ENCODE data around the gene NFYA.

NFYA gene

GRCh38 chr6:41072836-41073202 is at the start of gene NFYA:
Gene NFYA (plus strand): TSS chr6:41072974. CDS start chr6:41079090, 6,116 bp downstream.
- no peak for DNase-seq (ENCODE audit: low read depth)

- DNase-seq (ENCODE audit: low read depth) = no peak
Observed at GRCh38 chr6:41023114-41023513, 49.7 kb upstream of the NFYA start.

- no peak for DNase-seq (ENCODE audit: low read depth)
Observed at GRCh38 chr6:41025966-41026530, 46.7 kb upstream of the NFYA start.

GRCh38 chr6:41027241-41027640 is 45.5 kb upstream of the NFYA start:
- DNase-seq (ENCODE audit: low read depth) = no peak

- DNase-seq (ENCODE audit: low read depth) = peak; percentile 71
Observed at GRCh38 chr6:41027799-41028560, 44.8 kb upstream of the NFYA start.

GRCh38 chr6:41028561-41029412 is 44.0 kb upstream of the NFYA start:
- no peak for DNase-seq (ENCODE audit: low read depth)

GRCh38 chr6:41032830-41033229 is 39.9 kb upstream of the NFYA start:
- DNase-seq (ENCODE audit: low read depth) = no peak

- no peak for DNase-seq (ENCODE audit: low read depth)
Observed at GRCh38 chr6:41033776-41034175, 39.0 kb upstream of the NFYA start.

- no peak for DNase-seq (ENCODE audit: low read depth)
Observed at GRCh38 chr6:41036186-41036585, 36.6 kb upstream of the NFYA start.

- DNase-seq (ENCODE audit: low read depth) = no peak
Observed at GRCh38 chr6:41036601-41037000, 36.2 kb upstream of the NFYA start.

- DNase-seq (ENCODE audit: low read depth) = no peak
Observed at GRCh38 chr6:41037107-41037900, 35.5 kb upstream of the NFYA start.

GRCh38 chr6:41038205-41038604 is 34.6 kb upstream of the NFYA start:
- DNase-seq (ENCODE audit: low read depth) = no peak

- peak; percentile 55 for DNase-seq (ENCODE audit: low read depth)
Observed at GRCh38 chr6:41039060-41039998, 33.4 kb upstream of the NFYA start, which contains the start of gene UNC5CL. Gene UNC5CL (minus strand): TSS chr6:41039221. CDS start chr6:41035074, 4,147 bp downstream.

- DNase-seq (ENCODE audit: low read depth) = peak; percentile 59
Observed at GRCh38 chr6:41040101-41040939, 32.5 kb upstream of the NFYA start.

GRCh38 chr6:41040940-41041536 is 31.7 kb upstream of the NFYA start:
- no peak for DNase-seq (ENCODE audit: low read depth)

- DNase-seq (ENCODE audit: low read depth) = peak; percentile 66
Observed at GRCh38 chr6:41042226-41043055, 30.3 kb upstream of the NFYA start, which contains the start of gene TSPO2. Gene TSPO2 (plus strand): TSS chr6:41042467. CDS start chr6:41042986, 519 bp downstream.

GRCh38 chr6:41043151-41043550 is 29.6 kb upstream of the NFYA start:
- no peak for DNase-seq (ENCODE audit: low read depth)

GRCh38 chr6:41045664-41046063 is 27.1 kb upstream of the NFYA start:
- no peak for DNase-seq (ENCODE audit: low read depth)
